Eye (tissue), 1 donor: ENCODE data around the gene SECISBP2.
"Not testable (repeated sequence)": the region's sequence is repeated elsewhere in the genome, so short reads cannot be mapped to it uniquely, and the experiment has no call there.

Experiments
- DNase-seq: peaks from one replicate; pipeline ENCODE4 v3.0.0-alpha.2; 2015

SECISBP2 gene

DNA sequence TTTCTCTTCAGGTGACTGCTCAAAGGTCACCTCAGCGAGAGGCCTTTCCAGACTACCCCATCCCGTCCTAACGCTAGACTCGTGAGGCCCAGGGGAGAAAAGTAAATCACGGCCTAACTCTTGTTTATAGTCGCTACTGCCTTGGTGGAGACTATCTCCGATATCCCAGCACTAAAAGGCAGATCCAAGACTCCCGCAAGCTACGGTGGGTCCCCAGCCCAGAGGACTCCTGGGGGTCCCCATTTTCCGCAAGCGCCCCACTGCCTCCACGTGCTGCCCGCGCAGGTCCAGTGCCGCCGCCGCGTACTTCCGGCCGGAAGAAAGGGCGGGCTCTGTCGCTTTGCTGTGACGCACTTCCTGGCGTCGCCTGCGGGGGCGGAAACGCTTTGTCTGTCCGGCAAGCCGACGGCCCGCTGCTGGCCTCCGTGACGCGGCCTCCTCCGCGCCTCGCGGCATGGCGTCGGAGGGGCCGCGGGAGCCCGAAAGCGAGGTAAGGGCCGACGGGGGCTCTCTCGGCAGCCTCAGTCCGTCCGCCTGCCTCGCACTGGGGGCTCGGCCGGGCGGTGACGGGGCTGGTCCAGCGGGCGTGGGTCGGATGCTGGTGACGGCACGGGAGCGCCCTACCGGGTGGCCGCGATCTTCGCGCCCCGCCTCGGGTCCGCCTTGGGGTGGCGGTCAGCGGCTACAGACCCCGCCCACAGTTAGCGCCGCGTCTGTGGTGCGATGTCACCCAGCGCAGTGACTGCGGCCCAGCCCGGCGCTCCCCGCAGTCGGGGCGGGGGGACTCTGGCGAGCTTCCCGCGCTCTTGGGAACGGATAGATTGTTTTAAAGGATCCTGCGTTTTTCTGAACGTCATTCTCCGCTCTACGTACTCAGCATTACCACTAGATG lies at the start of gene SECISBP2:
SECISBP2 (plus strand) TSS at position 378 of the 892 bp plus-strand sequence; CDS start at position 455, 77 bp downstream.
- DNase-seq: peak; percentile 99

GRCh38 chr9:89273528-89274279 lies 44.6 kb upstream of the SECISBP2 start:
- no peak for DNase-seq

DNA sequence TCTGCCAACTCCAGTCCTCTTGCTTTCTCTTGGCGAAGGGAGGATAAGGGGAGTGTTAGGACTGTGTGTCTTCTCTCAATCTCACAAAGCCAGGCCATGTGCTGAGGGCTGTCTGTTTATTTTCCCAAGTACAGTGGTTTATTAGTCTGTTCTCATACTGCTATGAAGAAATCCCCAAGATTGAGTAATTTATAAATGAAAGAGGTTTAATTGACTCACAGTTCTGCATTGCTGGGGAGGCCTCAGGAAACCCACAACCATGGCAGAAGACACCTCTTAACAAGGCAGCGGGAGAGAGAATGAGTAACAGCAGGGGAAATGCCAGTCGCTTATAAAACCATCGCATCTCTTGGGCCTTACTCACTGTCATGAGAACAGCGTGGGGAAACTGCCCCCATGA lies 43.5 kb upstream of the SECISBP2 start:
- DNase-seq: no peak

DNA sequence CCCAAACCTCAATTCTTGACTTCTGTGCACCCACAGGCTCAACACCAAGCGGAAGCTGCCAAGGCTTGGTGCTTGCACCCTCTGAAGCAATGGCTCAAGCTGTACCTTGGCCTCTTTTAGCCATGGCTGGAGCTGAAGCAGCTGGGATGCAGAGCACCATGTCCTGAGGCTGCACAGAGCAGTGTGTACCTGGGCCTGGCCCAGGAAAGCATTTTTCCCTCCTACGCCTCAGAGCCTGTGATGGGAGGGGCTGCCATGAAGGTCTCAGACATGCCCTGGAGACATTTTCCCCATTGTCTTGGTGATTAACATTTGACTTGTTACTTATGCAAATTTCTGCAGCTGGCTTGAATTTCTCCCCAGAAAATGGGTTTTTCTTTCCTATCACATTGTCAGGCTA lies 42.3 kb upstream of the SECISBP2 start:
- not testable (repeated sequence) for DNase-seq

DNA sequence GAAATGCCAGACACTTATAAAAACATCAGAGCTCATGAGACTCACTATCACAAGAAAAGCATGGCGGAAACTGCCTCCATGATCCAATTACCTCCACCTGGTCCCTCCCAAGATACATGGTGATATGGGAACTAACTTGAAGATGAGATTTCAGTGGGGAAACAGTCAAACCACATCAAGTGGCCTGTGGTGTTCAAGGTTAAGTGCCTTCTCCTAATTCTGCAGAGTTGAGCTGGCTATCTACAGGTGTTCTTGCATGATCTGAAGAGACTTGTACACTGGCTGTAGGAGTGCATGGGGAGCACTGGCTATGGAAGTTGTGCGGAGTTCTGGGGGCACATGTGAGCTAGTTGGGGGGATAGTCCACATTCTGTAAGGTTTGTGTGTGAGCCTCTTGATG lies 41.3 kb upstream of the SECISBP2 start:
- DNase-seq: no peak

- DNase-seq: no peak
Observed at GRCh38 chr9:89277454-89277853, 40.8 kb upstream of the SECISBP2 start.

DNA sequence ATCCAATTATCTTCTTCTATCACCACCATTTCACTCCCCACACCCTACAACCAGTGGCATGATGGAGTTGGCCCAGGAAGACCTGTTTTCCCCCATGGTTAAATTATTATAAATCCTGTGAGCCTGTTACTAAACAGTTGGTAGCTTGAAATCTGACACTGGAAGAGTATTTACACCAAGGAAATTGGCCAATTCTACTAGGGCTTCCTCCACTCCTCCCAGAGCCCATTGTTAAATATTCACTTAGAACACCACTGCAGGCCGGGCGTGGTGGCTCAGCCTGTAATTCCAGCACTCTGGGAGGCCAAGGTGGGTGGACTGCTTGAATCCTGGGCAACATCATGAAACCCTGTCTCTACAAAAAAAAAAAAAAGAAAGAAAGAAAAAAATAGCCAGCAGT lies 39.7 kb upstream of the SECISBP2 start:
- DNase-seq: no peak

DNA sequence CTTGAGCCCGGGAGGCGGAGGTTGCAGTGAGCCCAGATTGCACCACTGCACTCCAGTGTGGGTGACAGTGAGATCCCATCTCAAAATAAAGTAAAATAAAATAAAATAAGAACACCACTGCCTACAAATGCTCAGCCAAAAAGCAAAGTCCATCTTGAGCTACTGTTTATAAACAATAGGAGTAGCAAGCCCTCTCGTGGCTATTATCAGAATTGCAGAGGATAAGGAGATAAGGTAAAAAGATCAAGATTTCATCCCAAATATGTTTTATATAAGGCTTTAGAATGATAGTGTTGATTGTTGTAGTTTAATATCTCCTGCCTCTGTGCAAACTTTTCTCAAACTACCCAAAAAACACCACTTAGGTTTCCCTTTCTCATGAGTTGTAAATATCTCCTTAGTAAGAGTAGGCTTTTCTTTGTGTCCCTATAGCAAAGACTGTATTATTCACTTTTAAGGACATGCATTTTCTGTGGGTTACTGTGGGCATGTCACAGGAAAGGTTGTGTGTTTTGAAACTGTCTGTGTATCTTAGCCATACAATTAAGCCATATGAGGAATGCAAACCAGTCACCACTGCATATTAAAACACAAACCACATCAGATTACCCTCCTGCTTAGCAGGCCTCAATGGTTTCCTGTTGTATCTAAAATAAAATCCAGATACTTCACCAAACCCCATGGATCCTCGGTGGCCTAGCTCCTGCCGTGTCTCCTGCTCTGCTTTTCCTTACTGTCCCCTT lies 39.1 kb upstream of the SECISBP2 start:
- DNase-seq: peak; percentile 83

- DNase-seq: no peak
Observed at GRCh38 chr9:89281106-89281505, 37.2 kb upstream of the SECISBP2 start.

DNA sequence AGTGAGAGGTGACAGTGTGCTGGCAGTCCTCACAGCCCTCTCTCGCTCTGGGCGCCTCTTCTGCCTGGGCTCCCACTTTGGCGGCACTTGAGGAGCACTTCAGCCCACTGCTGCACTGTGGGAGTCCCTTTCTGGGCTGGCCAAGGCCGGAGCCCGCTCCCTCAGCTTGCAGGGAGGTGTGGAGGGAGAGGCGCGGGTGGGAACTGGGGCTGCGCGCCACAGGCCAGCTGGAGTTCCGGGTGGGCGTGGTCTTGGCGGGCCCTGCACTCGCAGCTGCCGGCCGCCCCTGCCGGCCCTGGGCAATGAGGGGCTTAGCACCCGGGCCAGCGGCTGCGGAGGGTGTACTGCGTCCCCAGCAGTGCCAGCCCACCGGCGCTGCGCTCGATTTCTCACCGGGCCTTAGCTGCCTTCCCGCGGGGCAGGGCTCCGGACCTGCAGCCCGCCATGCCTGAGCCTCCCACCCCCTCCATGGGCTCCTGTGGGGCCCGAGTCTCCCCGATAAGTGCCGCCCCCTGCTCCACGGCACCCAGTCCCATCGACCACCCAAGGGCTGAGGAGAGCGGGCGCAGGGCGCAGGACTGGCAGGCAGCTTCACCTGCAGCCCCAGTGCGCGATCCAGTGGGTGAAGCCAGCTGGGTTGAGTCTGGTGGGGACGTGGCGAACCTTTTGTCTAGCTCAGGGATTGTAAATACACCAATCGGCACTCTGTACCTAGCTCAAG lies 35.9 kb upstream of the SECISBP2 start:
- DNase-seq: peak; percentile 24

DNA sequence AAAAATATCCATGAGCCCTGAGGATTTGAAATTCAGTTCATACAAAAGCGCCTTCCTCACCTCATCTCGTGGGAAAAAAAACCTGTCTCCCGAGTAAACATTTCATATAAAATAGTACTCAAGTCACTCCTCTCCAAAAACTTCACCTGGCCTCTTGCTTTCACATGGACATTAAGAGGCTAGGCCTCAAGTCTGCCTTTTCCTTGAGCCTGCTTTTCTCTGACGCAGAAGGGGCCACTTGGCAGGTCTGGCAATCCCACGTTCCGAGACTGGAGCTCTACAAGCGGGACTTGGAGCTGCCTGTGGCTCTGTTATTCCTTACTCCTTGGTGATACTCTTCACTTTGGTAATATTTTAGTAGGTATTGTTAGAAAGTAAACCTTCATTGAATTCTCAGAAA lies 34.2 kb upstream of the SECISBP2 start:
- DNase-seq: no peak

DNA sequence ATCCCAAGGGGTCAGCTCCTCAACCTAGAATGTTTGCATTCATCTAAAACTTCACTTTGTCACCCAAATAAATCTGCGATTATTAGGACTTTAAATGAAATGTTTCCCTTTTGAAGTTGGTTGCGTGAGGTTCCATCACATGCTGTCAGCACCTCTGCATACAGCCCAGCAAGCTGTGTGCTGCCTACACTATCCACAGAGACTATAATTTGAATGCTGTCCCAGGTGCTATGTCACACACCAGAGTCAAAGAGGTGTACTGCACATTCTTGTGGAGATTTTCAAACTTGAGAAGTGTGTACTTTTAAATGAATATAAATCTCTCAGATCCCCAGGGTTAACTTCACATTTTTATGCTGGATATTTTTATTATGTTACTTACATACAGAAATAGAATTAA lies 26.6 kb upstream of the SECISBP2 start:
- DNase-seq: no peak

- no peak for DNase-seq
Observed at GRCh38 chr9:89293014-89293413, 25.3 kb upstream of the SECISBP2 start.

GRCh38 chr9:89295400-89295799 lies 22.9 kb upstream of the SECISBP2 start:
- DNase-seq: no peak

- not testable (repeated sequence) for DNase-seq
Observed at GRCh38 chr9:89301996-89302395, 16.3 kb upstream of the SECISBP2 start.

GRCh38 chr9:89304020-89304833 lies 14.1 kb upstream of the SECISBP2 start:
- DNase-seq: no peak

GRCh38 chr9:89304834-89305188 lies 13.5 kb upstream of the SECISBP2 start:
- no peak for DNase-seq

- no peak for DNase-seq
Observed at GRCh38 chr9:89305868-89306267, 12.4 kb upstream of the SECISBP2 start.

GRCh38 chr9:89309166-89309565 lies 9.1 kb upstream of the SECISBP2 start:
- no peak for DNase-seq

GRCh38 chr9:89309608-89310474 lies 8.5 kb upstream of the SECISBP2 start:
- DNase-seq: no peak
